Mesothelial cell of epicardium (in vitro differentiated cells): ENCODE results near the gene TRABD2A. TPM values are rescaled to one million over a fixed set of nuclear protein-coding genes. Genes with fewer than 3 reads are reported as not detected.
A peak's percentile ranks its signal among the peaks of the same experiment; 100 is the strongest.
"Not testable (repeated sequence)": the region's sequence is repeated elsewhere in the genome, so short reads cannot be mapped to it uniquely, and the experiment has no call there.

Experiments used
- DNase-seq, 2 experiments: peaks; one replicate each; pipeline ENCODE4 v3.0.0; 2021; ENCODE audit warnings: low spot score in 2 of 2; ENCODE audit not compliant: unreplicated experiment in 2 of 2
- H3K27ac Mint-ChIP-seq: 2 replicates; pipeline ENCODE4 v1.8.0; 2021; ENCODE audit warnings: mixed read lengths
- H3K27me3 Mint-ChIP-seq: 2 replicates; pipeline ENCODE4 v1.8.0; 2021; ENCODE audit warnings: low read depth, mixed read lengths
- H3K36me3 Mint-ChIP-seq: 2 replicates; pipeline ENCODE4 v1.8.0; 2021; ENCODE audit warnings: mixed read lengths
- H3K4me1 Mint-ChIP-seq: 2 replicates; pipeline ENCODE4 v1.8.0; 2021; ENCODE audit warnings: mixed read lengths
- H3K4me3 Mint-ChIP-seq: 2 replicates; pipeline ENCODE4 v1.8.0; 2021; ENCODE audit warnings: mild to moderate bottlenecking, moderate library complexity, mixed read lengths
- H3K9me3 Mint-ChIP-seq: 2 replicates; pipeline ENCODE4 v1.8.0; 2021; ENCODE audit warnings: mixed read lengths
- CTCF ChIP-seq: fragments of 200-600 bp; sonication (generic); IDR thresholded peaks from one replicate; pipeline ENCODE4 v1.5.0; 2021; ENCODE audit warnings: antibody characterized with exemption; ENCODE audit not compliant: unreplicated experiment
- total RNA-seq: library from RNA; stranded (reverse); gene quantifications from 3 replicates; pipeline ENCODE4 v1.2.1, GENCODE V29; 2021

Gene TRABD2A
- total RNA-seq, 1 donor from 2014 or later: 0.45 TPM

GRCh38 chr2:84923009-84923408 is 42.1 kb upstream of the TRABD2A start:
- no peaks in the 10 kb centered on the region for H3K36me3 Mint-ChIP-seq
- TF ChIP-seq CTCF: no peak
- no peak for DNase-seq
- H3K9me3 Mint-ChIP-seq: no peaks in the 10 kb centered on the region
- peaks cover 4% of the 10 kb centered on the region for H3K27me3 Mint-ChIP-seq
- peaks cover 24% of the 10 kb centered on the region for H3K4me1 Mint-ChIP-seq
- no peak overlapping the region for H3K27ac Mint-ChIP-seq
- no peak overlapping the region for H3K4me3 Mint-ChIP-seq

- Mint-ChIP-seq H3K9me3 (no peaks in the 10 kb centered on the region), H3K27ac (peak overlapping the region; percentile 61), H3K4me3 (peak overlapping the region; percentile 2), H3K36me3 (no peaks in the 10 kb centered on the region), H3K27me3 (no peaks in the 10 kb centered on the region), H3K4me1 (peaks cover 12% of the 10 kb centered on the region)
- TF ChIP-seq CTCF: no peak
- DNase-seq: no peak
These were observed 39.1 kb upstream of the TRABD2A start for GRCh38 chr2:84919885-84920580.

GRCh38 chr2:84918430-84918829 is 37.5 kb upstream of the TRABD2A start:
- H3K4me3 Mint-ChIP-seq: no peak overlapping the region
- no peaks in the 10 kb centered on the region for H3K9me3 Mint-ChIP-seq
- H3K27me3 Mint-ChIP-seq: no peaks in the 10 kb centered on the region
- H3K4me1 Mint-ChIP-seq: peaks cover 12% of the 10 kb centered on the region
- H3K36me3 Mint-ChIP-seq: peaks cover 2% of the 10 kb centered on the region
- no peak for DNase-seq
- no peak overlapping the region for H3K27ac Mint-ChIP-seq
- TF ChIP-seq CTCF: no peak

GRCh38 chr2:84917821-84918220 is 36.9 kb upstream of the TRABD2A start:
- H3K27me3 Mint-ChIP-seq, H3K9me3 Mint-ChIP-seq, H3K4me3 Mint-ChIP-seq, H3K36me3 Mint-ChIP-seq, H3K27ac Mint-ChIP-seq, DNase-seq: not testable (repeated sequence)
- peaks cover 12% of the 10 kb centered on the region for H3K4me1 Mint-ChIP-seq

- DNase-seq, H3K36me3 Mint-ChIP-seq, H3K4me3 Mint-ChIP-seq, H3K27ac Mint-ChIP-seq, H3K9me3 Mint-ChIP-seq, H3K27me3 Mint-ChIP-seq: not testable (repeated sequence)
- peaks cover 12% of the 10 kb centered on the region for H3K4me1 Mint-ChIP-seq
These were observed 34.8 kb upstream of the TRABD2A start for GRCh38 chr2:84915675-84916074.

GRCh38 chr2:84914334-84914733 is 33.5 kb upstream of the TRABD2A start:
- no peak overlapping the region for H3K4me3 Mint-ChIP-seq
- peaks cover 11% of the 10 kb centered on the region for H3K36me3 Mint-ChIP-seq
- no peak for DNase-seq
- H3K4me1 Mint-ChIP-seq: no peaks in the 10 kb centered on the region
- H3K27ac Mint-ChIP-seq: no peak overlapping the region
- no peaks in the 10 kb centered on the region for H3K27me3 Mint-ChIP-seq
- TF ChIP-seq CTCF: no peak
- peaks cover 10% of the 10 kb centered on the region for H3K9me3 Mint-ChIP-seq

GRCh38 chr2:84912984-84913383 is 32.1 kb upstream of the TRABD2A start:
- Mint-ChIP-seq H3K4me3 (no peak overlapping the region), H3K4me1 (peaks cover 4% of the 10 kb centered on the region), H3K27me3 (no peaks in the 10 kb centered on the region), H3K27ac (no peak overlapping the region), H3K36me3 (peaks cover 22% of the 10 kb centered on the region), H3K9me3 (peaks cover 13% of the 10 kb centered on the region)
- no peak for TF ChIP-seq CTCF
- no peak for DNase-seq
